Measurements from ENCODE around the gene NUMBL. TPM values are rescaled to one million over a fixed set of nuclear protein-coding genes. Genes with fewer than 3 reads are reported as not detected.

NUMBL gene
- total RNA-seq, 4 donors from 2014 or later, result 18.8 to 90.5 (median 44.3) TPM

DNA sequence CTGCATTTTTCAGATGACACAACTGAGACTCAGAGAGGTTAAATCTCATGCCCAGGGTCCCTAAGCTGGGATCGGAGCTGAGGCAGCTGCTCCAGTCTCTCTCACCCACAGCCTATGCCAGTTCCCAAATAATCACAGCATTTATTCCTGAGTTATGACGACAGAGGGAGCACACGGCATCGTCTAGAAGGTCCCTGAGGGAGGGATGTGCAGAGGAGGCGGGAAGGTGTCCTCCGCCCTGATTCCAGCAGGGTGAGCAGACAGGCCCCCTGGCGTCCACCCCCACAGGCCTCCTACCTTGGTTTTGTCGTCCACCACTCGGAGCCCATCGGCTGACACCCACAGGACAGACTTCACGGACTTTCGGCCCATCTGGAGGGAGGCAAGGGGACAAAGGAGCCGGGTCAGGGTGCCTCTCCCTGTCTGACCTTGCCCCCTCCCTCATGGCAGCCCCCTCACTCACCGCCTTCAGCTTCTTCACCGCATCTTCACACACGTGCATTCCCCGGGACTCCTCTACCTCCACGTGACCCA lies 8.0 kb downstream of the NUMBL start:
- Histone ChIP-seq H3K36me3 (no peaks in the 10 kb centered on the region), H3K9me3 (no peaks in the 10 kb centered on the region), H3K4me1 (no peaks in the 10 kb centered on the region), H3K4me3 (no peak overlapping the region), H3K27me3 (no peaks in the 10 kb centered on the region), H3K27ac (no peak overlapping the region)
- no peak for TF ChIP-seq CTCF (IDR thresholded peaks at IDR 0.05)
- TF ChIP-seq POLR2A (IDR thresholded peaks at IDR 0.05), result no peak
- intact Hi-C loops (cut with DNase I; ENCODE audit: low total_unique reads), result no loop called here
- no peak for DNase-seq

- no peaks in the 10 kb centered on the region for H3K36me3 ChIP-seq
- no peaks in the 10 kb centered on the region for H3K4me1 ChIP-seq
- no peaks in the 10 kb centered on the region for H3K27me3 ChIP-seq
- H3K4me3 ChIP-seq, result no peak overlapping the region
- no peak overlapping the region for H3K27ac ChIP-seq
- no peaks in the 10 kb centered on the region for H3K9me3 ChIP-seq
- intact Hi-C loops (cut with DNase I; ENCODE audit: low total_unique reads), result no loop called here
- DNase-seq, result no peak
- TF ChIP-seq POLR2A (IDR thresholded peaks at IDR 0.05) (no peak), CTCF (IDR thresholded peaks at IDR 0.05) (no peak)
Measured at GRCh38 chr19:40681039-40681438, 9.4 kb downstream of the NUMBL start.

- Histone ChIP-seq H3K9me3 (no peaks in the 10 kb centered on the region), H3K36me3 (no peaks in the 10 kb centered on the region), H3K27ac (no peak overlapping the region), H3K27me3 (no peaks in the 10 kb centered on the region), H3K4me3 (no peak overlapping the region), H3K4me1 (no peaks in the 10 kb centered on the region)
- intact Hi-C loops (cut with DNase I; ENCODE audit: low total_unique reads), result no loop called here
- no peak for DNase-seq
- TF ChIP-seq CTCF (IDR thresholded peaks at IDR 0.05), result no peak
- TF ChIP-seq POLR2A (IDR thresholded peaks at IDR 0.05), result no peak
Measured at GRCh38 chr19:40677156-40677555, 13.3 kb downstream of the NUMBL start.

DNA sequence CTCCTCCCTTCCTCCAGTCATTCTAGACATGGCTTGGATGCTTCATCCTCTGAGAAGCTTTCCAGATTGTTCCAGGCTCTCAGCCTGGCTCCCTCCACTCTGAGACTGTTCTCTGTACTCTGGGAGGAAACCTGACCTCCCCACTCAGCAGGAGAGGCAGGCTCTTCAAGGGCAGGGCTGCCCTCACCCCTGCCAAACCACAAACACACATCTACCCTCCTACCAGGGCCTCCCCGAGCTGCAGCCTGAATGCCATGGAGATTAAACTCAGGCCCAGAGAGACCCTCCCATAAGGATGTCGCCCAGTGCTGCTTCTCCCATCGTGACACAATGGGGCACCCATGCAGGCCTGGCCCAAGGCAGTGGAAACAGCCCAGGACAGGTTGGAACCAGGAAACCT lies 16.2 kb downstream of the NUMBL start:
- no peak overlapping the region for H3K27ac ChIP-seq
- no peaks in the 10 kb centered on the region for H3K9me3 ChIP-seq
- no peaks in the 10 kb centered on the region for H3K27me3 ChIP-seq
- no peak for DNase-seq
- TF ChIP-seq CTCF (IDR thresholded peaks at IDR 0.05) (no peak), POLR2A (IDR thresholded peaks at IDR 0.05) (no peak)
- intact Hi-C loops (cut with DNase I; ENCODE audit: low total_unique reads), result no loop called here
- H3K4me1 ChIP-seq, result no peaks in the 10 kb centered on the region
- H3K4me3 ChIP-seq, result no peak overlapping the region
- no peaks in the 10 kb centered on the region for H3K36me3 ChIP-seq

DNA sequence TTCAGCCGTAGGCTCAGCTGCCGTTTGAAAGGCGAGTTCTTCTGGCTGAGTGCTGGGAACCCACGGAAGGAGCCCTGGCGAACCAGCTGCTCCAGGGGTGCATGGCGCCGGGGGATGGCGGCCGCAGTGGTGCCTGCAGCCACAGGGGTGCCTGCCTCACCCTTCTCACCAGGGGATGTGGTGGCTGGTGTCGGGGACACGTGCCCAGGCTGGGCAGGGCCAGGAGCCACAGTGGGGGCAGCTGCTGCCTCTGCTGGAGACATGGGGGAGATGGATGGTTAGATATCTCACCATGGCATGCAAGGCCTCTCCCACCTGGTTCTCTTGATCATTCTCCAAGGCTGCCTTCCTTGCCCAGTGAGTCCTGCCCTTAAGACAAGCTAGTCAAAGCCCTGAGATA lies 17.1 kb downstream of the NUMBL start:
- Histone ChIP-seq H3K36me3 (no peaks in the 10 kb centered on the region), H3K9me3 (no peaks in the 10 kb centered on the region), H3K27me3 (no peaks in the 10 kb centered on the region), H3K4me1 (no peaks in the 10 kb centered on the region), H3K4me3 (no peak overlapping the region), H3K27ac (no peak overlapping the region)
- intact Hi-C loops (cut with DNase I; ENCODE audit: low total_unique reads), result no loop called here
- no peak for TF ChIP-seq POLR2A (IDR thresholded peaks at IDR 0.05)
- TF ChIP-seq CTCF (IDR thresholded peaks at IDR 0.05), result no peak
- no peak for DNase-seq
